OCI-LY7 (cell line): Measurements from ENCODE around the gene WRNIP1.
A peak's percentile ranks its signal among the peaks of the same experiment; 100 is the strongest.

Source experiments
- CTCF ChIP-seq: fragments of 200-600 bp; sonication (generic); conservative IDR thresholded peaks from 2 replicates; pipeline ENCODE4 v1.5.1; 2014; ENCODE audit warnings: mild to moderate bottlenecking, antibody characterized with exemption, low read length, moderate library complexity, mixed read lengths
- EZH2phosphoT487 ChIP-seq: fragments of 200-600 bp; sonication (generic); IDR thresholded peaks from 2 replicates; pipeline ENCODE4 v1.6.1; 2018; ENCODE audit warnings: low read depth, borderline replicate concordance, mild to moderate bottlenecking, mixed run types, antibody characterized with exemption, low read length, moderate library complexity, mixed read lengths

GRCh38 chr6:2744209-2744771 is 20.9 kb upstream of the WRNIP1 start:
- peak; percentile 48; the same call in 1 of the 2 replicates for TF ChIP-seq CTCF
- no peak for TF ChIP-seq EZH2phosphoT487
